HG03342 (cell line): ENCODE data around the gene GPR22.

Experiments used
- ATAC-seq: cut with Tn5 transposase; IDR thresholded peaks from one replicate; pipeline ENCODE4 v1.9.1; 2021; ENCODE audit warnings: mild to moderate bottlenecking, moderate library complexity; ENCODE audit not compliant: unreplicated experiment

GPR22 gene

GRCh38 chr7:107469929-107470328, at the start of gene GPR22:
Gene GPR22, plus strand, starts transcription at chr7:107470057. Its CDS starts 4,004 bp downstream, at chr7:107474061.
- no peak for ATAC-seq

- no peak for ATAC-seq
These were observed 42.4 kb upstream of the GPR22 start for GRCh38 chr7:107427462-107427861.

- no peak for ATAC-seq
These were observed 41.2 kb upstream of the GPR22 start for GRCh38 chr7:107428642-107429041.

GRCh38 chr7:107430057-107430456, 39.8 kb upstream of the GPR22 start:
- ATAC-seq = no peak

- no peak for ATAC-seq
These were observed 37.6 kb upstream of the GPR22 start for GRCh38 chr7:107432261-107432660.

- no peak for ATAC-seq
These were observed 34.1 kb upstream of the GPR22 start for GRCh38 chr7:107435749-107436148.

GRCh38 chr7:107439025-107439424, 30.8 kb upstream of the GPR22 start:
- ATAC-seq = no peak

GRCh38 chr7:107441581-107442422, 28.1 kb upstream of the GPR22 start:
- no peak for ATAC-seq

- ATAC-seq = no peak
These were observed 27.2 kb upstream of the GPR22 start for GRCh38 chr7:107442678-107443077.

GRCh38 chr7:107446531-107446930, 23.3 kb upstream of the GPR22 start:
- no peak for ATAC-seq

GRCh38 chr7:107446988-107447387, 22.9 kb upstream of the GPR22 start:
- ATAC-seq = no peak

GRCh38 chr7:107450970-107451369, 18.9 kb upstream of the GPR22 start:
- ATAC-seq = no peak

GRCh38 chr7:107453388-107453787, 16.5 kb upstream of the GPR22 start:
- ATAC-seq = no peak

- ATAC-seq = no peak
These were observed 7.8 kb upstream of the GPR22 start for GRCh38 chr7:107461938-107462533.

- no peak for ATAC-seq
These were observed 6.4 kb upstream of the GPR22 start for GRCh38 chr7:107463139-107464078.

GRCh38 chr7:107464666-107465226, 5.1 kb upstream of the GPR22 start:
- ATAC-seq = no peak

- no peak for ATAC-seq
These were observed 1.9 kb upstream of the GPR22 start for GRCh38 chr7:107467972-107468371.

GRCh38 chr7:107468824-107469223, 1.0 kb upstream of the GPR22 start:
- ATAC-seq = no peak

GRCh38 chr7:107471292-107472070, 1.6 kb downstream of the GPR22 start:
- ATAC-seq = no peak

GRCh38 chr7:107472116-107472515, 2.3 kb downstream of the GPR22 start:
- no peak for ATAC-seq
